OCI-LY1 (cell line): ENCODE results near the gene NPHP1.

Experiments used
- EZH2 ChIP-seq: fragments of 200-600 bp; sonication (generic), shearing (Covaris generic); IDR thresholded peaks from 2 replicates; pipeline ENCODE4 v1.8.0; 2017; ENCODE audit warnings: borderline replicate concordance, mixed run types, mild to moderate bottlenecking, antibody characterized with exemption, low read length, moderate library complexity, mixed read lengths
- TF ChIP-seq, protein P1 (sequence below): fragments of 200-600 bp; sonication (generic), shearing (Covaris generic); IDR thresholded peaks from 2 replicates; pipeline ENCODE4 v1.5.1; 2017; ENCODE audit warnings: mild to moderate bottlenecking, antibody characterized with exemption, low read length, moderate library complexity, mixed read lengths

DNA sequence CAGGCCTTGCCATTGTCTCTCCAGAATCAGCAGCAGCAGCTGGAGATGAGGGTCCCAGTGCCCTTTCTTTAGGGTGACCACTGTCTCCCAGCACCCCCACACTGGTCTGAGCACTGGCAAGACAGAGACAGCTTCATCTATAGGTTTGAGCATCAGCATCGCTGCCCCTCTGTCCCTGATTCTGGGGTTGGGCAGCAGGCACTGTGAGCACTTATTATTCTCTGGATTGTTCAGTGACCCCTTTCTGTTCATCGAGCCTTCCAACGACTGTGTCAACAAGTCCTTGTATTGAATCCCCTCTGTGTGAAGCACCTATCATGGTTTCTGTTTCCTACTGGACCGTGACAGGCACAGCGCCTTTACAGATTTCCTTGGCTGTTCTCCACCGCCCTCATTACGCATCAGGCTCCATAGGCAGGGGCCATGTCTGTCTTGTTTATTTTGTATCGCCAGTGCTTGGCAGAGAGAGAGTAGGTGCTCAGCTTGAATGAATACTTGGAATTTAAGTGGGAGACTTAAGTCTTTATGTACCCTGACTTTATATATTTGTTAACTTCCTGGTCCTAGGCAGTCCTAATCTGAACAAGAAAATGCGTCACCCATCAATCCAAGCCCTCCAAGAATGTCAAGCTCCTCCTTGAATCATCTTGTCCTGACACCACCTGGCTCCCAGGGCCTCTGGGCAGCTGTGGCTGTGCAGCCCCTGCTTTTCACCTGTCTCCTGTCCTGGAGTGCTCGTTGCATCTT lies 100.6 kb downstream of the NPHP1 start:
- TF ChIP-seq, protein P1, sequence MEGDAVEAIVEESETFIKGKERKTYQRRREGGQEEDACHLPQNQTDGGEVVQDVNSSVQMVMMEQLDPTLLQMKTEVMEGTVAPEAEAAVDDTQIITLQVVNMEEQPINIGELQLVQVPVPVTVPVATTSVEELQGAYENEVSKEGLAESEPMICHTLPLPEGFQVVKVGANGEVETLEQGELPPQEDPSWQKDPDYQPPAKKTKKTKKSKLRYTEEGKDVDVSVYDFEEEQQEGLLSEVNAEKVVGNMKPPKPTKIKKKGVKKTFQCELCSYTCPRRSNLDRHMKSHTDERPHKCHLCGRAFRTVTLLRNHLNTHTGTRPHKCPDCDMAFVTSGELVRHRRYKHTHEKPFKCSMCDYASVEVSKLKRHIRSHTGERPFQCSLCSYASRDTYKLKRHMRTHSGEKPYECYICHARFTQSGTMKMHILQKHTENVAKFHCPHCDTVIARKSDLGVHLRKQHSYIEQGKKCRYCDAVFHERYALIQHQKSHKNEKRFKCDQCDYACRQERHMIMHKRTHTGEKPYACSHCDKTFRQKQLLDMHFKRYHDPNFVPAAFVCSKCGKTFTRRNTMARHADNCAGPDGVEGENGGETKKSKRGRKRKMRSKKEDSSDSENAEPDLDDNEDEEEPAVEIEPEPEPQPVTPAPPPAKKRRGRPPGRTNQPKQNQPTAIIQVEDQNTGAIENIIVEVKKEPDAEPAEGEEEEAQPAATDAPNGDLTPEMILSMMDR, result no peak
- no peak for TF ChIP-seq EZH2
